BLaER1 (cell line): ENCODE data around the gene AUTS2.

Experiments used
- H3K27ac ChIP-seq: shearing (Covaris generic); formaldehyde crosslinking; 2 replicates; pipeline ENCODE4 v1.8.1; 2022
- H3K27me3 ChIP-seq: shearing (Covaris generic); formaldehyde crosslinking; 2 replicates; pipeline ENCODE4 v1.8.1; 2022
- H3K36me3 ChIP-seq: shearing (Covaris generic); formaldehyde crosslinking; 2 replicates; pipeline ENCODE4 v1.8.1; 2022
- H3K4me1 ChIP-seq: shearing (Covaris generic); formaldehyde crosslinking; 2 replicates; pipeline ENCODE4 v1.8.1; 2022
- H3K4me2 ChIP-seq: shearing (Covaris generic); formaldehyde crosslinking; 2 replicates; pipeline ENCODE4 v1.8.1; 2022
- H3K4me3 ChIP-seq: shearing (Covaris generic); formaldehyde crosslinking; 2 replicates; pipeline ENCODE4 v1.8.1; 2022
- H3K9ac ChIP-seq: shearing (Covaris generic); formaldehyde crosslinking; 2 replicates; pipeline ENCODE4 v1.8.1; 2022
- H3K9me3 ChIP-seq: shearing (Covaris generic); formaldehyde crosslinking; 2 replicates; pipeline ENCODE4 v1.8.1; 2022
- H4K20me1 ChIP-seq: shearing (Covaris generic); formaldehyde crosslinking; 2 replicates; pipeline ENCODE4 v1.8.1; 2022
- Cebpa-rat ChIP-seq: shearing (Covaris generic); IDR thresholded peaks from 2 replicates; pipeline ENCODE4 v1.8.1; 2022

The AUTS2 gene

DNA sequence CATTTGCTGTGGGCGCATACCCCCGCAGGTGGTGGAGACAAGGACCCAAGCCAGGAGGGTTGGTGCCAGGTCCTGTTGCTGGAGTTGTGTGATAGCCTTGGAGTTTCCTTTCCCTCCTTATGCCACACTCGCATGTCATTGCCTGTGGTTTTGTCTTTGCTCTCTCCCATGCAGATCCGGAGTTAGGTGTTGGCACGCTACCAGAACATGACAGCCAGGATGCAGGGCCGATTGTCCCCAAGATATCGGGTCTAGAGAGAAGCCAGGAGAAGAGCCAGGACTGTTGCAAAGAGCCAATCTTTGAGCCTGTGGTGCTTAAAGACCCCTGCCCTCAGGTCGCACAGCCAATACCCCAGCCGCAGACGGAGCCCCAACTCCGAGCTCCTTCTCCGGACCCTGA, 1164.4 kb downstream of the AUTS2 start:
- peaks cover 88% of the 10 kb centered on the region for H3K36me3 ChIP-seq
- no peak overlapping the region for H3K27ac ChIP-seq
- peak overlapping the region; percentile 13; the same call in 1 of the 2 replicates for H3K4me2 ChIP-seq
- peak overlapping the region; percentile 25; the same call in 1 of the 2 replicates for H3K9ac ChIP-seq
- no peak for TF ChIP-seq Cebpa-rat
- no peaks in the 10 kb centered on the region for H3K27me3 ChIP-seq
- peaks cover 99% of the 10 kb centered on the region for H4K20me1 ChIP-seq
- H3K9me3 ChIP-seq = no peaks in the 10 kb centered on the region
- H3K4me1 ChIP-seq = peaks cover 54% of the 10 kb centered on the region
- no peak overlapping the region for H3K4me3 ChIP-seq

DNA sequence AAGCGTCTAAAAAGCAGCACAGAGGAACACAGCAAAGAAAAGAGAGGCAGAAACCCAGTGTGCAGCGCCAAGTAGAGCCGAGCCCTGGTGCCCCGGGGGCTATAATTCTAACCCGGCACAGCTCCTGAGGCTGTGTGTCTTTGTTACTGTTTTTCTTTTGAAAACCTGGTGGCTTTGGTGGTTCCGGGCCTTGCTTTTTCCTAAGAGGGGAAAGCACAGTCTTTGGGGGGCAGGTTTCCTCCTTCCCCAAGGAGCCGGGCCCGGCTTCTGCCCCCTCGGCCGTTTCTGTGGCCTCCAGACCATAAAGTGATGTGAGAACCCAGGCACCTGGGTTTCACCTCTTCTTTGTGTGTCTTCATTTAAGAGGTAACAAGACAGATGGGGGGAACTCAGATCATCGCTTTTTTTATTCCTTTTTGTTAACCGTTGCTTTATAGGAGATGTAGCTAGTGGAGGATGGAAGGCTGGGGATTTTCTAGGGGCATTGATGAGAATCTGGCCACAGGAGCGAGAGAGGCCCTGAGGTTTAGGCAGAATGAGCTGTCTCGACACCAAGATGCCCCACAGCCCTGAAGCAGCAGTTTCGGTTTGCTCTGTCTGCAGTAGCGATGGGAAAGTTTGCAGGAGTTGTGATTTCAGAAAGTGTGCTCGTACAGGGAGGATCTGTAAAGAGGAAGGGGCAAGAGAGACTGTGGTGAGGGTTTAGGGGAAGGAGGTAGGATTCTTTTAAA, 1165.9 kb downstream of the AUTS2 start:
- TF ChIP-seq Cebpa-rat = no peak
- no peak overlapping the region for H3K4me2 ChIP-seq
- no peaks in the 10 kb centered on the region for H3K27me3 ChIP-seq
- peaks cover 99% of the 10 kb centered on the region for H4K20me1 ChIP-seq
- peaks cover 39% of the 10 kb centered on the region for H3K4me1 ChIP-seq
- no peak overlapping the region for H3K4me3 ChIP-seq
- peaks cover 93% of the 10 kb centered on the region for H3K36me3 ChIP-seq
- H3K9me3 ChIP-seq = no peaks in the 10 kb centered on the region
- H3K27ac ChIP-seq = no peak overlapping the region
- H3K9ac ChIP-seq = no peak overlapping the region

DNA sequence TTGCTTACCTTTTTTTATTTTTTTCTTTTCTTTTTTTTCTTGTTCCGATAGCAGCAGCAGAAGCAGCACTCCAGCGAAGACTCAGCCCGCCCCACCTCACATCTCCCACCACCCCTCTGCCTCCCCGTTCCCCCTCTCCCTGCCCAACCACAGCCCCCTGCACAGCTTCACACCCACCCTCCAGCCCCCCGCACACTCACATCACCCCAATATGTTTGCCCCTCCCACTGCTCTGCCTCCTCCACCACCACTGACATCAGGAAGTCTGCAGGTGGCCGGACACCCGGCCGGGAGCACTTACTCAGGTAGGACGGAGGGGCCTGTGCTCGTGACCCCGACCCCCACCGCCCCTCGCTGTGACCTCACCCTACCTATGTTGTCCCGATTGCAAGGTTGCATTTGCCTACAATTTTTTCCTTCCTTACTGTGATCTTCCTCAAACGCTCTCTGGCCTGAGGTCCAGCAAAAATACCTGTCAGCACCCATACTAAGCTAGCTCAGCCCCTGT, 1166.5 kb downstream of the AUTS2 start:
- H3K4me3 ChIP-seq = no peak overlapping the region
- no peak overlapping the region for H3K27ac ChIP-seq
- H3K9ac ChIP-seq = no peak overlapping the region
- H4K20me1 ChIP-seq = peaks cover 99% of the 10 kb centered on the region
- H3K4me1 ChIP-seq = peaks cover 34% of the 10 kb centered on the region
- peaks cover 93% of the 10 kb centered on the region for H3K36me3 ChIP-seq
- no peak for TF ChIP-seq Cebpa-rat
- H3K27me3 ChIP-seq = no peaks in the 10 kb centered on the region
- no peaks in the 10 kb centered on the region for H3K9me3 ChIP-seq
- H3K4me2 ChIP-seq = no peak overlapping the region

DNA sequence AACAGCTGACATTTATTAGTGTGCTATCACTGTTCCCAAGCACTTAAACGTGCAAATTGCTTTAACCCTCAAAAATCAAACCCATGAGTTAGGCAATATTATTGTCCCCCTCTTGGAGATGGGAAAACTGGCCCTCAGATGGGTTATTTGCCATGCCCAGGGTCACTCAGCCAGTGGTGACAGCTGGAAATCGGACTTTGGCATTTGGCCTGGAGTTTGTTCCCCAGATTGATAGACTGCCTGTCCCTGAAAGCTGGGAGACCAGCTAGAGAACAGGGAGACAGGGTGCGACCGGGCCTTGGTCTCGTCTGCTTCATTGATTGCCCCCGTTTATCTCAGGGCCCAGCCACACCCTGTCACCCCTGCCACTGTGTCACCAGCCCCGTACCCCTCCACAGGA, 1167.4 kb downstream of the AUTS2 start:
- Histone ChIP-seq H3K27me3 (no peaks in the 10 kb centered on the region), H3K4me2 (no peak overlapping the region), H3K36me3 (peaks cover 93% of the 10 kb centered on the region), H3K4me1 (peaks cover 29% of the 10 kb centered on the region), H4K20me1 (peaks cover 99% of the 10 kb centered on the region), H3K9ac (no peak overlapping the region), H3K9me3 (no peaks in the 10 kb centered on the region), H3K27ac (no peak overlapping the region), H3K4me3 (no peak overlapping the region)
- no peak for TF ChIP-seq Cebpa-rat

DNA sequence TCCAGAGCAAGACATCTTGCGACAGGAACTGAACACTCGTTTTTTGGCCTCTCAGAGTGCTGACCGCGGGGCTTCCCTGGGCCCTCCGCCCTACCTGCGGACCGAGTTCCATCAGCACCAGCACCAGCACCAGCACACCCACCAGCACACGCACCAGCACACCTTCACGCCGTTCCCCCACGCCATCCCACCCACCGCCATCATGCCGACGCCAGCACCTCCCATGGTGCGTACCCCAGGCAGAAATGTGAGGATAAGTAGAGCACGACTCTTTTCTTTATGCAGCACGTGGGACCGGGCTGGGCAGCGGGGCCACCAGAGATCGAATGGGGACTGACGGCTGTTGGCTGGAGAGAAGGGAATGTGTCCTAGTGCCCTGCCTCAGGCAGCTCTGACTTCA, 1167.8 kb downstream of the AUTS2 start:
- Histone ChIP-seq H3K36me3 (peaks cover 94% of the 10 kb centered on the region), H4K20me1 (peaks cover 99% of the 10 kb centered on the region), H3K27me3 (no peaks in the 10 kb centered on the region), H3K4me2 (no peak overlapping the region), H3K4me1 (peaks cover 24% of the 10 kb centered on the region), H3K27ac (no peak overlapping the region), H3K9ac (no peak overlapping the region), H3K4me3 (no peak overlapping the region), H3K9me3 (no peaks in the 10 kb centered on the region)
- TF ChIP-seq Cebpa-rat = no peak

DNA sequence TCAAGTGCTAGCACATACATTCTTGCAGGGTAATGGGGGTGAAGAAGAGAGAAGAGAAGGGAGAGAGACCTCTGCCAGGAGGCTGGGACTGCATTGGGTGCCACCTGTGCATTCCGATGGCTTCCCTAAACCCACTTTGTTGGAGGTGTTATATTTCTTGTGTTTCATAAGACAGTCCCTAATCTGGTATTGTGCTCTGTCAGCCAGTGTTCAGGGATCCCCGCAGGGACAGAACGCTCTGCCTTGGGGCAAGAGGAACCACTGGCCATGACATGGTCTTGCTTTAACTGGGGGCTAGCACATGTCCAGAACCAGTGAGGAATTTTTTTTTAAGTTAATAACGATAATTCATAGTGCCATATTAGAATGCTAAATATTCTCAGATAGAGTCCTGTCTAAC, 1168.4 kb downstream of the AUTS2 start:
- Histone ChIP-seq H3K27ac (no peak overlapping the region), H3K4me2 (no peak overlapping the region), H3K36me3 (peaks cover 97% of the 10 kb centered on the region), H3K9me3 (no peaks in the 10 kb centered on the region), H3K4me1 (peaks cover 18% of the 10 kb centered on the region), H4K20me1 (peaks cover 99% of the 10 kb centered on the region), H3K27me3 (no peaks in the 10 kb centered on the region), H3K4me3 (no peak overlapping the region), H3K9ac (no peak overlapping the region)
- TF ChIP-seq Cebpa-rat = no peak

DNA sequence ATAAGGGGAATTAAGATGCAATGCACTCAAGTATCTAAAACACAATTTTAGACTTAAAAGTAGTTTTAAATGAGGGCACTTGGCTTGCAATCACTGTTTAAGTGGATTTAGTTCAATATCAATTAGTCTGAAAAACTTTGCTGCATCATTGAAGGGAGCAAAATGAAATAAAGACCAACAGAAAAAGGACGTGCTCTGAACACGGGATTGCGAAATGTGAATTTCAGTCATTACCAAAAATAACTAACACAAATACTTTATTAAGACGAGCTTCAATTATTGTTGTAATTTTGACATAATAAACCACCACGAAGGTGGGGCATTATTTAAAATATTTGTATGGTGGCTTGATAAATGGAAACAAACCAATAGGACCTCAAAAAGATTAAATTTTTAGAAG, 1171.9 kb downstream of the AUTS2 start:
- Histone ChIP-seq H3K4me1 (no peaks in the 10 kb centered on the region), H3K9me3 (no peaks in the 10 kb centered on the region), H3K27me3 (no peaks in the 10 kb centered on the region), H3K4me2 (no peak overlapping the region), H3K9ac (no peak overlapping the region), H4K20me1 (peaks cover 96% of the 10 kb centered on the region), H3K4me3 (no peak overlapping the region), H3K27ac (no peak overlapping the region), H3K36me3 (peaks cover 100% of the 10 kb centered on the region)
- no peak for TF ChIP-seq Cebpa-rat

DNA sequence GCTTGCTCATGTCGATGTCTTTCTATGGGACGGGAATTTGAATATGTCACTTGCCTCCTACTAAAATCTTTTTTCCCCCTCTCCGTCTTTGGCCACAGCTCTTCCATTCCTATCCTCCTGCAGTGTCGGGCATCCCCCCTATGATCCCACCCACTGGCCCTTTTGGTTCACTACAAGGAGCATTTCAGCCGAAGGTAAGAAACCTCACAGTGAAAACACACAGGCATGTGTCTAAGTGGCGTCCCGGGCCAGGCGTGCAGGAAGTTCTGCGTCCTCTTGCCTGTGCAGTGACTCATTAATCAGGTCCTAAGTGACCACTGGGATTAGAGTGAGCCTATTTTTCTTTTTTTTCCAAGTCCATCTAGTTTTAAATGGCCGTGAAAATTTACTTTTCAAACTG, 1173.2 kb downstream of the AUTS2 start:
- no peaks in the 10 kb centered on the region for H3K4me1 ChIP-seq
- no peak overlapping the region for H3K4me3 ChIP-seq
- H3K27me3 ChIP-seq = no peaks in the 10 kb centered on the region
- no peaks in the 10 kb centered on the region for H3K9me3 ChIP-seq
- H3K4me2 ChIP-seq = no peak overlapping the region
- no peak overlapping the region for H3K9ac ChIP-seq
- H3K27ac ChIP-seq = no peak overlapping the region
- peaks cover 87% of the 10 kb centered on the region for H4K20me1 ChIP-seq
- no peak for TF ChIP-seq Cebpa-rat
- peaks cover 100% of the 10 kb centered on the region for H3K36me3 ChIP-seq

DNA sequence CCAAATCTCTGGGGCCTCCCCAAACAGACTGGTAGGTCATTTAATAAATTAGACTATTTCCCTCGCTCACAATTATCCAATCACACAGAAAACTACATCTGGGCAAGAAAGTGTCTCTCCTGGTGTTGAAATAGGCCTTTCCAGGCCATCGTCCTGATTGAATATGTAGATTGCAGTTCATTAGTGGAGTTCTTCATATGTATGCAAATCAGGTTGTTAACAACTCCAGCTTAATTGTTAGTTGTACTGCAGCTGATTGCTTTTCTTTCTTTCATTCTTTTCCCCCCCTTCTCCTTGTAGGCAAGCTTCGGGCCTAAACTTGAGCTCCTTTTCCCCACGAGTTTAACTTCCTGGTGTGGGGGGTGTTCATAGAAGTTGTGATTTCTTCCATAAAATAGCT, 1174.6 kb downstream of the AUTS2 start:
- Histone ChIP-seq H3K4me1 (no peaks in the 10 kb centered on the region), H3K36me3 (peaks cover 100% of the 10 kb centered on the region), H3K4me2 (no peak overlapping the region), H4K20me1 (peaks cover 87% of the 10 kb centered on the region), H3K9ac (no peak overlapping the region), H3K4me3 (no peak overlapping the region), H3K27me3 (no peaks in the 10 kb centered on the region), H3K27ac (no peak overlapping the region), H3K9me3 (no peaks in the 10 kb centered on the region)
- TF ChIP-seq Cebpa-rat = no peak

DNA sequence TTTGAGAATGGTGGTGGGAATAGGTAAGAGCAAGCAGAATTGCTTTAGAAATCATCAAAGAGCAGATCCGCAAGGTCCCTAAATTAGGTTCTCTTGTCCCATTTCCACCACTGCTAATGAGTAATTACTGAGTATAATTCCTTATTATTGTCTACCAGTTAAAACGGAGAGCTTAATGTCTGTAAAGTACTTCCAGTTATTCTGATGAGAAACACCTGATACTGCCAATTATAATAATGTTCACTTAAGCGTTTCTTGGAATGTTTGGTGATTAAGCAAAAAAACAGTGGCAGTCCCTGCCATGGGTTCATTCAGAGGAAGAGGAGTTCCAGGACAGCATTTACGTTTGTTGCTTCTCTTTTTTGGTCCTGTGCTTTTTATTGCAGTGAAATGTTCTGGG, 1175.1 kb downstream of the AUTS2 start:
- Histone ChIP-seq H4K20me1 (peaks cover 87% of the 10 kb centered on the region), H3K4me3 (no peak overlapping the region), H3K36me3 (peaks cover 100% of the 10 kb centered on the region), H3K4me1 (no peaks in the 10 kb centered on the region), H3K4me2 (no peak overlapping the region), H3K9me3 (no peaks in the 10 kb centered on the region), H3K9ac (no peak overlapping the region), H3K27ac (no peak overlapping the region), H3K27me3 (no peaks in the 10 kb centered on the region)
- no peak for TF ChIP-seq Cebpa-rat
